Mesenchymal stem cell (in vitro differentiated cells and primary cell): ENCODE measurements around the gene MAGIX.
A peak's percentile ranks its signal among the peaks of the same experiment; 100 is the strongest.
"Not testable (repeated sequence)": the region's sequence is repeated elsewhere in the genome, so short reads cannot be mapped to it uniquely, and the experiment has no call there.

ENCODE experiments used
- DNase-seq: peaks from one replicate; pipeline ENCODE4 v3.0.0-alpha.2; 2013
- H2AFZ ChIP-seq: one replicate; pipeline ENCODE4 v1.6.1; 2013; ENCODE audit warnings: low read depth, mild to moderate bottlenecking, control low read depth, inconsistent platforms, low read length, moderate library complexity
- H2AK5ac ChIP-seq: 2 replicates; pipeline ENCODE4 v1.6.1; 2013; ENCODE audit warnings: low read length, moderate library complexity, mild to moderate bottlenecking, inconsistent platforms; ENCODE audit not compliant: severe bottlenecking
- H2BK120ac ChIP-seq: one replicate; pipeline ENCODE4 v1.6.1; 2013; ENCODE audit warnings: low read depth, mild to moderate bottlenecking, inconsistent platforms, low read length, moderate library complexity
- H2BK12ac ChIP-seq, 2 experiments: one replicate each; pipeline ENCODE4 v1.6.1; 2013; ENCODE audit warnings: inconsistent platforms in 2 of 2, low read length in 2 of 2, mild to moderate bottlenecking in 2 of 2, moderate library complexity in 2 of 2, control low read depth in 1 of 2
- H2BK15ac ChIP-seq: one replicate; pipeline ENCODE4 v1.6.1; 2013; ENCODE audit warnings: mild to moderate bottlenecking, low read depth, inconsistent platforms; ENCODE audit not compliant: poor library complexity, severe bottlenecking
- H2BK5ac ChIP-seq: 2 replicates; pipeline ENCODE4 v1.6.1; 2013; ENCODE audit warnings: low read depth, mild to moderate bottlenecking, low read length, control low read depth, inconsistent platforms; ENCODE audit not compliant: poor library complexity, severe bottlenecking
- H3K14ac ChIP-seq, 2 experiments: one replicate each; pipeline ENCODE4 v1.6.1; 2013; ENCODE audit warnings: inconsistent platforms in 2 of 2, low read length in 2 of 2, control low read depth in 1 of 2, mild to moderate bottlenecking in 1 of 2, moderate library complexity in 1 of 2
- H3K18ac ChIP-seq, 2 experiments: one replicate each; pipeline ENCODE4 v1.6.1; 2013; ENCODE audit warnings: inconsistent platforms in 2 of 2, low read length in 2 of 2, control low read depth in 1 of 2, low read depth in 1 of 2, mild to moderate bottlenecking in 1 of 2
- H3K23ac ChIP-seq, 2 experiments: one replicate each; pipeline ENCODE4 v1.6.1; 2013; ENCODE audit warnings: inconsistent platforms in 2 of 2, low read length in 2 of 2, mild to moderate bottlenecking in 2 of 2, moderate library complexity in 2 of 2, control low read depth in 1 of 2
- H3K27ac ChIP-seq: 2 replicates; pipeline ENCODE4 v1.5.1; 2013; ENCODE audit warnings: mild to moderate bottlenecking, moderate library complexity, low read length, control low read depth, inconsistent platforms; ENCODE audit not compliant: poor library complexity, severe bottlenecking
- H3K27me3 ChIP-seq, 2 experiments: 2 replicates each; pipeline versions ENCODE4 v1.6.1 to v1.7.0; 2013; ENCODE audit warnings: low read length in 2 of 2, mild to moderate bottlenecking in 2 of 2, moderate library complexity in 2 of 2, control low read depth in 1 of 2, inconsistent platforms in 1 of 2; ENCODE audit not compliant: control insufficient read depth in 1 of 2, insufficient read depth in 1 of 2
- H3K36me3 ChIP-seq, 2 experiments: 2 replicates each; pipeline versions ENCODE4 v1.6.1 to v1.7.0; 2013; ENCODE audit warnings: low read length in 2 of 2, control low read depth in 1 of 2, inconsistent platforms in 1 of 2, low read depth in 1 of 2, mild to moderate bottlenecking in 1 of 2; ENCODE audit not compliant: insufficient read depth in 2 of 2, control insufficient read depth in 1 of 2
- H3K4ac ChIP-seq, 2 experiments: one replicate each; pipeline ENCODE4 v1.6.1; 2013; ENCODE audit warnings: inconsistent platforms in 2 of 2, low read length in 2 of 2, mild to moderate bottlenecking in 2 of 2, moderate library complexity in 2 of 2, control low read depth in 1 of 2, low read depth in 1 of 2
- H3K4me1 ChIP-seq: 2 replicates; pipeline ENCODE4 v1.6.1; 2013; ENCODE audit warnings: low read depth, low read length, control low read depth; ENCODE audit not compliant: control insufficient read depth, insufficient read depth
- H3K4me2 ChIP-seq: 2 replicates; pipeline ENCODE4 v1.6.1; 2013; ENCODE audit warnings: low read length, mild to moderate bottlenecking, inconsistent platforms; ENCODE audit not compliant: poor library complexity, severe bottlenecking
- H3K4me3 ChIP-seq, 2 experiments: 2 replicates each; pipeline versions ENCODE4 v1.5.1 to v1.7.0; 2013; ENCODE audit warnings: low read length in 2 of 2, mild to moderate bottlenecking in 2 of 2, control low read depth in 1 of 2, low read depth in 1 of 2; ENCODE audit not compliant: insufficient read depth in 1 of 2
- H3K79me1 ChIP-seq: replicated peaks from 2 replicates; pipeline ENCODE4 v1.6.1; 2013; ENCODE audit warnings: mild to moderate bottlenecking, control low read depth, low read length, inconsistent platforms; ENCODE audit not compliant: poor library complexity, severe bottlenecking
- H3K9ac ChIP-seq: 2 replicates; pipeline ENCODE4 v1.7.0; 2013; ENCODE audit warnings: mild to moderate bottlenecking, low read length, moderate library complexity
- H3K9me3 ChIP-seq: 2 replicates; pipeline ENCODE4 v1.7.0; 2013; ENCODE audit warnings: mild to moderate bottlenecking, low read length; ENCODE audit not compliant: control insufficient read depth
- H4K8ac ChIP-seq: one replicate; pipeline ENCODE4 v1.6.1; 2013; ENCODE audit warnings: inconsistent platforms, mild to moderate bottlenecking, low read length, moderate library complexity
- H4K91ac ChIP-seq: one replicate; pipeline ENCODE4 v1.6.1; 2013; ENCODE audit warnings: mild to moderate bottlenecking, low read length, inconsistent platforms
- WGBS: methylation state at CpG from one replicate; pipeline ENCODE4 v1.1.7; 2013; ENCODE audit warnings: mixed read lengths; 5-methylcytosine and 5-hydroxymethylcytosine counted together

The MAGIX gene

DNA sequence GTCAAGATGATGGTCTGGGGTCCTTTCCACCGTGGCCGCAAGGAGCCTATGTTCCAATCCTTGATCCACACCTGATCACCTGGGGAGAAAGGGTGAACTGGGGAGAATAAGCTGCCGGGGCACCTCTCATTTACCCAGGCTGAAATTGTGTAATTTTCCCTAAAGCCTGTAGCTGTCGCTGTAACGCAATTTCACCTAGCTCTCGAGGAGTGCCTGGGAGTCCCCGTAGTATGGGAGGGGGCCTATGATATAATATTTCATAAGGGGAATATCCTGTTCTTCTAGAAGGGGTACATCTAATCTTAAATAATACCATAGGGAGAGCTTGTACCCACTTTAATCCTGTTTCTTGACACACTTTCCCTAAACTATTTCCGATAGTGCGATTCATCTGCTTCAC is 20.3 kb upstream of the MAGIX start:
- not testable (repeated sequence) for H3K4me3 ChIP-seq, H2BK15ac ChIP-seq, H2BK5ac ChIP-seq, H3K23ac ChIP-seq, H2BK12ac ChIP-seq, H2BK120ac ChIP-seq, H3K9ac ChIP-seq, H3K4me2 ChIP-seq, H3K27ac ChIP-seq, H3K18ac ChIP-seq, H2AK5ac ChIP-seq, H3K27me3 ChIP-seq, H3K4ac ChIP-seq, H2AFZ ChIP-seq, H4K91ac ChIP-seq, H3K14ac ChIP-seq, H3K4me1 ChIP-seq, H4K8ac ChIP-seq, H3K36me3 ChIP-seq, H3K79me1 ChIP-seq
- peaks cover 21% of the 10 kb centered on the region for H3K9me3 ChIP-seq
- DNase-seq, result peak; percentile 12
- 93% methylated on average over 3 of the region's 9 CpGs for whole genome bisulfite sequencing

DNA sequence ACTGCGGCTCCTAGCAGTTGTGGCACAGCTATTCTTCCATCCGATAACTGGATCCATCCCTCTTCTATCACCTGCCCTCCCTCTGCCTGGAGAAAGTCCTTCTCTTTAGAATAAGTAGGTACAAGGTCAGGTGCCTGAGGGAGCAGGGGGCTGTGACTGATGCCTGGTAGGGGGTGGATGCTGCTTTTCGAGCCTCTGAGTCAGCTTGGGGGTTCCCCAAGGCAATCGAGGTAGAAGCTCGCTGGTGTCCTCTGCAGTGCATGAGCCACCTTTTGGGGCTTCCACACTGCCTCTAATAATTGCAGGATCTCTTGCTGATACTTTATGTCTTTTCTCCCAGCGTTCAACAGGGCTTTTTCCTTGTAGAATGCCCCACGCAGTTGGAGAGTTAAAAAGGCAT is 19.4 kb upstream of the MAGIX start:
- H4K91ac ChIP-seq, H3K27me3 ChIP-seq, DNase-seq, H2BK120ac ChIP-seq, H3K36me3 ChIP-seq, H3K4me1 ChIP-seq, H2BK5ac ChIP-seq, H3K79me1 ChIP-seq, H2AFZ ChIP-seq, H3K9ac ChIP-seq, H3K18ac ChIP-seq, H3K14ac ChIP-seq, H2BK12ac ChIP-seq, H4K8ac ChIP-seq, H3K4ac ChIP-seq, H3K4me2 ChIP-seq, H3K4me3 ChIP-seq, H2BK15ac ChIP-seq, H3K23ac ChIP-seq, H2AK5ac ChIP-seq, H3K27ac ChIP-seq: not testable (repeated sequence)
- WGBS, result 100% methylated on average over 1 of the region's 7 CpGs
- peaks cover 21% of the 10 kb centered on the region for H3K9me3 ChIP-seq

DNA sequence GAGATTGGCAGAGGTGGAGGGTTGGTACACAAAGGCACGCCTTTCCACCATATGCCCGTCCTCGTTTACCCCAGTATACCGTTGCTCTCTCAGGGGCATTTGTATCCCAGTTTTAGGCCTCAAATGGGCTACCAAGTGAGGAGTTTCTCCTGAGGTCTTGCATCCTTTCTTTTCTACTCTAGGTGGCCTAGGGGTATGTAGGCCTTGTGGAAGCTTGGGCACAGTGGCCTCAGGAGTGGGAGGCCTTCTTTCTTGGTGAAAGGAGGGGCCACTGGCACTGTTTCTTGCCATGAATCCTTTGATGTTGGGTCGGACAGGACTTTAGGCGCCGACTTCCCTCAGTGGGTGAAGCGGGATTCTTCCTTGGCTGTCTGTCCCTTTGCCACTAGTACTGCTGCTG is 15.3 kb upstream of the MAGIX start:
- DNase-seq, result no peak
- H3K9ac ChIP-seq, result no peak overlapping the region

DNA sequence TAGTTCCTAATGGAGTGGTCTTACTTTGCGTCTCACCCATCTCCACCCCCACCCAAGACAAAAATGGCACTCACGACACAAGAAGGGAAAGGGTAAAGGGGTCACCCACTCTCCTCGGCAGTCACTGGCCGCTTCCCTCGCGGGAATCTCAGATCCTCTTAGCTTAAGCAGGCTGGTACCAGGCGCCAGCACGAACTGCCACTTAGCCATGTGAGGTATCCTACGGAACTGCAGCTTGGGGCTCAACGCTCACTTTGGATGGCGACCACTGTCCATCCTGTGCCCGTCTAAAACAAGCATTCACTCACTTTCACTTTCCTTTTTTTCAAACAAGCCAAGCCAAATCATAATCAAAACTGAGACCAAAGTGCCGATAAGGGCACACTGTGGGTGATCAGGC is 14.6 kb upstream of the MAGIX start:
- no peak overlapping the region for H3K9ac ChIP-seq
- H3K14ac ChIP-seq, result no peak overlapping the region
- 97% methylated on average over 13 of the region's 13 CpGs for WGBS
- peak overlapping the region; percentile 5 for H2BK5ac ChIP-seq
- no peak overlapping the region for H3K23ac ChIP-seq
- H3K27me3 ChIP-seq, result no peaks in the 10 kb centered on the region
- no peak overlapping the region for H2BK120ac ChIP-seq
- H3K4me2 ChIP-seq, result no peak overlapping the region
- H3K79me1 ChIP-seq, result no peaks in the 10 kb centered on the region
- no peak overlapping the region for H2BK12ac ChIP-seq
- no peak overlapping the region for H3K18ac ChIP-seq
- H3K4ac ChIP-seq, result no peak overlapping the region
- no peak for DNase-seq
- no peaks in the 10 kb centered on the region for H3K36me3 ChIP-seq
- no peak overlapping the region for H4K91ac ChIP-seq
- no peak overlapping the region for H4K8ac ChIP-seq
- no peaks in the 10 kb centered on the region for H3K9me3 ChIP-seq
- peaks cover 4% of the 10 kb centered on the region for H3K4me1 ChIP-seq
- no peak overlapping the region for H3K4me3 ChIP-seq
- no peak overlapping the region for H2AFZ ChIP-seq
- no peak overlapping the region for H2BK15ac ChIP-seq
- no peak overlapping the region for H2AK5ac ChIP-seq
- no peak overlapping the region for H3K27ac ChIP-seq

More for the DNA sequence above, 15.3 kb upstream of the MAGIX start:
- no peak overlapping the region for H2BK5ac ChIP-seq
- H2BK12ac ChIP-seq, result no peak overlapping the region
- H3K14ac ChIP-seq, result no peak overlapping the region
- H4K8ac ChIP-seq, result no peak overlapping the region
- WGBS, result 71% methylated on average over 1 of the region's 8 CpGs
- no peak overlapping the region for H2AK5ac ChIP-seq
- H4K91ac ChIP-seq, result no peak overlapping the region
- no peaks in the 10 kb centered on the region for H3K36me3 ChIP-seq
- no peak overlapping the region for H3K27ac ChIP-seq
- H3K23ac ChIP-seq, result no peak overlapping the region
- H2BK15ac ChIP-seq, result no peak overlapping the region
- no peak overlapping the region for H3K4me2 ChIP-seq
- no peak overlapping the region for H3K4me3 ChIP-seq
- H3K79me1 ChIP-seq, result no peaks in the 10 kb centered on the region
- H3K4me1 ChIP-seq, result peaks cover 4% of the 10 kb centered on the region
- H3K27me3 ChIP-seq, result no peaks in the 10 kb centered on the region
- H3K9me3 ChIP-seq, result no peaks in the 10 kb centered on the region
- H3K4ac ChIP-seq, result no peak overlapping the region
- H3K18ac ChIP-seq, result no peak overlapping the region
- no peak overlapping the region for H2BK120ac ChIP-seq
- no peak overlapping the region for H2AFZ ChIP-seq
